H1 (cell line): ENCODE data around the gene ALDH1L2. TPM values are rescaled to one million over a fixed set of nuclear protein-coding genes. Genes with fewer than 3 reads are reported as not detected.

Experiments
- CTCF ChIA-PET: fragments of 300-600 bp; sonication (Branson Sonifier 250); formaldehyde crosslinking; loops from one replicate; lab custom pipeline; 2021; ENCODE audit not compliant: partially characterized antibody; lab: Charles Lee
- POLR2A ChIA-PET: fragments of 300-600 bp; sonication (Branson Sonifier 250); formaldehyde crosslinking; loops from one replicate; lab custom pipeline; 2021; ENCODE audit warnings: inconsistent platforms; ENCODE audit not compliant: partially characterized antibody; lab: Charles Lee
- DNase-seq, 2 experiments: peaks; one replicate each; pipeline versions ENCODE4 v3.0.0 to v3.0.0-alpha.2; 2010 to 2022; ENCODE audit warnings: low spot score in 2 of 2, low read depth in 1 of 2, mixed read lengths in 1 of 2
- FAIRE-seq: peaks from 2 replicates; lab custom pipeline; 2011; peaks lifted over from hg19 to GRCh38; lab: Jason Lieb, UNC
- H2AFZ ChIP-seq: 2 replicates; pipeline ENCODE4 v1.8.1; 2012; ENCODE audit warnings: low read length, inconsistent platforms
- H2AK5ac ChIP-seq: 2 replicates; pipeline ENCODE4 v1.6.1; 2013; ENCODE audit warnings: low read depth, low read length
- H2BK120ac ChIP-seq: replicated peaks from 2 replicates; pipeline ENCODE3; 2013; ENCODE audit warnings: low read depth, low read length, inconsistent platforms
- H2BK12ac ChIP-seq: 2 replicates; pipeline ENCODE4 v1.6.1; 2013; ENCODE audit warnings: low read depth, low read length
- H2BK15ac ChIP-seq: 2 replicates; pipeline ENCODE4 v1.6.1; 2013; ENCODE audit warnings: low read length
- H2BK20ac ChIP-seq: 2 replicates; pipeline ENCODE4 v1.6.1; 2013; ENCODE audit warnings: low read length
- H2BK5ac ChIP-seq: 2 replicates; pipeline ENCODE4 v1.6.1; 2013; ENCODE audit warnings: low read depth, low read length
- H3K14ac ChIP-seq: 2 replicates; pipeline ENCODE4 v1.6.1; 2013; ENCODE audit warnings: inconsistent platforms; ENCODE audit not compliant: insufficient read length
- H3K18ac ChIP-seq: 2 replicates; pipeline ENCODE4 v1.6.1; 2013; ENCODE audit warnings: low read length; ENCODE audit errors: extremely low read depth
- H3K23ac ChIP-seq: 2 replicates; pipeline ENCODE4 v1.6.1; 2013; ENCODE audit warnings: inconsistent platforms; ENCODE audit not compliant: insufficient read length
- H3K23me2 ChIP-seq: 2 replicates; pipeline ENCODE4 v1.6.1; 2013; ENCODE audit warnings: low read depth, low read length
- H3K27ac ChIP-seq: 2 replicates; pipeline ENCODE4 v1.6.1; 2011; ENCODE audit warnings: low read depth, low read length, inconsistent platforms
- H3K27me3 ChIP-seq, 4 experiments: replicated peaks in 1 of 4; 1 replicate in 1 of 4; 2 replicates in 3 of 4; pipeline versions ENCODE4 v1.6.1 to v1.8.1; 2011 to 2013; ENCODE audit warnings: low read length in 3 of 4, mild to moderate bottlenecking in 3 of 4, inconsistent platforms in 2 of 4, mixed read lengths in 2 of 4, moderate library complexity in 1 of 4; ENCODE audit not compliant: control insufficient read depth in 3 of 4, insufficient read depth in 3 of 4; ENCODE audit errors: extremely low read depth in 1 of 4
- H3K36me3 ChIP-seq, 4 experiments: 2 replicates each; pipeline versions ENCODE4 v1.6.1 to v1.8.1; 2011 to 2013; ENCODE audit warnings: mild to moderate bottlenecking in 4 of 4, low read length in 3 of 4, moderate library complexity in 2 of 4, control low read depth in 1 of 4, inconsistent platforms in 1 of 4; ENCODE audit not compliant: insufficient read depth in 4 of 4, control insufficient read depth in 2 of 4
- H3K4ac ChIP-seq: replicated peaks from 2 replicates; pipeline ENCODE3; 2013; ENCODE audit warnings: low read length, low read depth, mixed read lengths, inconsistent platforms; ENCODE audit not compliant: insufficient read length
- H3K4me1 ChIP-seq, 4 experiments: replicated peaks in 1 of 4; 1 replicate in 1 of 4; 2 replicates in 3 of 4; pipeline versions ENCODE4 v1.6.1 to v1.8.1; 2011 to 2013; ENCODE audit warnings: low read length in 3 of 4, inconsistent platforms in 2 of 4, mixed read lengths in 1 of 4; ENCODE audit not compliant: insufficient read depth in 4 of 4, control insufficient read depth in 3 of 4
- H3K4me2 ChIP-seq, 2 experiments: 2 replicates each; pipeline versions ENCODE4 v1.6.1 to v1.8.1; 2011 to 2013; ENCODE audit warnings: low read depth in 2 of 2, low read length in 2 of 2, control low read depth in 1 of 2, inconsistent platforms in 1 of 2, mild to moderate bottlenecking in 1 of 2; ENCODE audit not compliant: insufficient read depth in 1 of 2
- H3K4me3 ChIP-seq, 4 experiments: fragments of 200-600, 300-600 bp in 1 of 4; sonication (generic), shearing (Covaris generic), sonication (Bioruptor Twin) in 1 of 4; 2 replicates each; pipeline versions ENCODE4 v1.5.1 to v1.8.1; 2011 to 2016; ENCODE audit warnings: low read length in 4 of 4, low read depth in 3 of 4, control low read depth in 2 of 4, inconsistent platforms in 2 of 4, mild to moderate bottlenecking in 2 of 4, mixed read lengths in 1 of 4, moderate library complexity in 1 of 4; ENCODE audit not compliant: insufficient read depth in 2 of 4; ENCODE audit errors: extremely low read depth in 1 of 4
- H3K56ac ChIP-seq: replicated peaks from 2 replicates; pipeline ENCODE3; 2013; ENCODE audit warnings: low read depth, mild to moderate bottlenecking, mixed read lengths, low read length, inconsistent platforms; ENCODE audit not compliant: insufficient read length
- H3K79me1 ChIP-seq: 2 replicates; pipeline ENCODE4 v1.6.1; 2013; ENCODE audit warnings: low read depth, low read length, control low read depth
- H3K79me2 ChIP-seq, 2 experiments: 2 replicates each; pipeline versions ENCODE4 v1.6.1 to v1.8.1; 2012 to 2013; ENCODE audit warnings: low read length in 2 of 2, mild to moderate bottlenecking in 2 of 2, inconsistent platforms in 1 of 2; ENCODE audit not compliant: insufficient read depth in 2 of 2, control insufficient read depth in 1 of 2
- H3K9ac ChIP-seq, 4 experiments: replicated peaks in 1 of 4; 1 replicate in 1 of 4; 2 replicates in 3 of 4; pipeline versions ENCODE4 v1.6.1 to v1.8.1; 2011 to 2013; ENCODE audit warnings: low read depth in 3 of 4, low read length in 3 of 4, control low read depth in 2 of 4, mild to moderate bottlenecking in 2 of 4, moderate library complexity in 2 of 4, inconsistent platforms in 1 of 4; ENCODE audit errors: extremely low read depth in 1 of 4
- H3K9me3 ChIP-seq, 2 experiments: 2 replicates each; pipeline versions ENCODE4 v1.6.1 to v1.8.1; 2012 to 2013; ENCODE audit warnings: mild to moderate bottlenecking in 2 of 2, moderate library complexity in 2 of 2, control low read depth in 1 of 2, inconsistent platforms in 1 of 2, low read depth in 1 of 2, low read length in 1 of 2, mixed read lengths in 1 of 2; ENCODE audit not compliant: insufficient read depth in 2 of 2
- H4K20me1 ChIP-seq, 2 experiments: replicated peaks in 1 of 2; 2 replicates each; pipeline versions ENCODE3 to v1.8.1; 2011 to 2013; ENCODE audit warnings: inconsistent platforms in 2 of 2, low read length in 2 of 2, mild to moderate bottlenecking in 1 of 2; ENCODE audit not compliant: insufficient read depth in 2 of 2, control insufficient read depth in 1 of 2
- H4K5ac ChIP-seq: 2 replicates; pipeline ENCODE4 v1.6.1; 2013; ENCODE audit warnings: low read length, low read depth, mixed read lengths, inconsistent platforms; ENCODE audit not compliant: insufficient read length
- H4K8ac ChIP-seq: 2 replicates; pipeline ENCODE4 v1.8.0; 2013; ENCODE audit warnings: mild to moderate bottlenecking, moderate library complexity, low read length, inconsistent platforms; ENCODE audit not compliant: insufficient read depth; ENCODE audit errors: extremely low read depth
- H4K91ac ChIP-seq: replicated peaks from 2 replicates; pipeline ENCODE3; 2013; ENCODE audit warnings: low read length, mixed read lengths, inconsistent platforms; ENCODE audit not compliant: insufficient read length
- BRCA1 ChIP-seq: IDR thresholded peaks from 2 replicates; pipeline ENCODE4 v1.6.1; 2012; ENCODE audit warnings: low read depth, low read length, improper control_type of control experiment
- CBX8 ChIP-seq: fragments of 300-800, 300-1000 bp; sonication (generic); IDR thresholded peaks from 2 replicates; pipeline ENCODE4 v1.7.1; 2016; ENCODE audit warnings: low read depth, low read length, borderline replicate concordance
- CEBPB ChIP-seq: IDR thresholded peaks from 2 replicates; pipeline ENCODE4 v1.6.1; 2012; ENCODE audit warnings: low read depth, low read length
- CHD1 ChIP-seq: IDR thresholded peaks from 2 replicates; pipeline ENCODE4 v1.6.1; 2012; ENCODE audit warnings: low read depth, low read length, improper control_type of control experiment
- JUN ChIP-seq: IDR thresholded peaks from 2 replicates; pipeline ENCODE4 v1.6.1; 2011; ENCODE audit warnings: low read depth, mild to moderate bottlenecking, improper control_type of control experiment, low read length
- PHF8 ChIP-seq: fragments of 200-600 bp; sonication (generic); conservative IDR thresholded peaks from 2 replicates; pipeline ENCODE4 v1.7.1; 2012; ENCODE audit warnings: low read depth, mild to moderate bottlenecking, inconsistent platforms, low read length, moderate library complexity
- POU5F1 ChIP-seq: IDR thresholded peaks from 2 replicates; pipeline ENCODE4 v1.6.1; 2011; ENCODE audit warnings: low read depth, mild to moderate bottlenecking, low read length, moderate library complexity
- RBBP5 ChIP-seq: IDR thresholded peaks from 2 replicates; pipeline ENCODE4 v1.7.1; 2012; ENCODE audit warnings: low read depth, mild to moderate bottlenecking, inconsistent platforms, low read length, moderate library complexity, borderline replicate concordance
- RNF2 ChIP-seq: fragments of 200-900, 300-1000 bp; sonication (generic); IDR thresholded peaks from 2 replicates; pipeline ENCODE4 v1.7.1; 2016; ENCODE audit warnings: borderline replicate concordance, low read depth, mild to moderate bottlenecking, antibody characterized with exemption, low read length; ENCODE audit not compliant: poor library complexity, severe bottlenecking; ENCODE audit errors: missing control alignments
- RXRA ChIP-seq: IDR thresholded peaks from 2 replicates; pipeline ENCODE4 v1.6.1; 2011; ENCODE audit warnings: low read depth, mild to moderate bottlenecking, low read length, moderate library complexity; ENCODE audit not compliant: insufficient read depth
- SP1 ChIP-seq: IDR thresholded peaks from 2 replicates; pipeline ENCODE4 v1.6.1; 2011; ENCODE audit warnings: low read depth, low read length
- SUZ12 ChIP-seq: fragments of 200-600 bp; sonication (generic); IDR thresholded peaks from 2 replicates; pipeline ENCODE4 v1.6.1; 2012; ENCODE audit warnings: mild to moderate bottlenecking, inconsistent platforms, low read length, moderate library complexity, mixed read lengths
- TAF1 ChIP-seq: IDR thresholded peaks from 2 replicates; pipeline ENCODE4 v1.6.1; 2011; ENCODE audit warnings: mild to moderate bottlenecking, low read depth, low read length
- TBP ChIP-seq: IDR thresholded peaks from 2 replicates; pipeline ENCODE4 v1.6.1; 2011; ENCODE audit warnings: low read depth, low read length, improper control_type of control experiment
- YY1 ChIP-seq: IDR thresholded peaks from 2 replicates; pipeline ENCODE4 v1.6.1; 2011; ENCODE audit warnings: low read depth, mild to moderate bottlenecking, low read length
- WGBS, 2 experiments: shearing (Covaris generic) in 1 of 2; methylation state at CpG; one replicate each; pipeline versions ENCODE4 v1.1.6 to v1.1.7; 2013 to 2015; ENCODE audit warnings: low lambda C conversion rate in 2 of 2, mixed read lengths in 2 of 2, inconsistent platforms in 1 of 2, low coverage in 1 of 2, missing lambda C conversion rate in 1 of 2; ENCODE audit not compliant: insufficient replicate concordance in 2 of 2, insufficient coverage in 1 of 2, insufficient read length in 1 of 2; ENCODE audit errors: extremely low coverage in 1 of 2, missing lambda C conversion rate in 1 of 2; 5-methylcytosine and 5-hydroxymethylcytosine counted together
- polyA plus RNA-seq, 7 experiments: library from polyadenylated mRNA; depleted of rRNA in 3 of 7; stranded (reverse) in 5 of 7; unstranded in 2 of 7; fragments of >200 nt in 5 of 7; fragments of 200-250 nt in 2 of 7; gene quantifications; 1 replicate in 5 of 7; 2 replicates in 1 of 7; 4 replicates in 1 of 7; pipeline versions ENCODE4 v1.2.1 to v1.2.3, GENCODE V29; 2011 to 2013; ENCODE audit warnings: missing spikeins in 2 of 7, mixed read lengths in 2 of 7
- total RNA-seq: library from RNA; stranded (reverse); fragmentation: NEBNext Ultra II Directional; extraction: Animal tissue kit (Norgen Biotek cat#: 25700); gene quantifications from 2 replicates; pipeline ENCODE4 v1.2.1, GENCODE V29; 2021

The ALDH1L2 gene
- total and polyA plus RNA-seq, 2 of the 8 experiments (the other 6 are each of a cell fraction or from before 2014, with no cell fraction given) = 3.7 to 7.2 TPM

DNA sequence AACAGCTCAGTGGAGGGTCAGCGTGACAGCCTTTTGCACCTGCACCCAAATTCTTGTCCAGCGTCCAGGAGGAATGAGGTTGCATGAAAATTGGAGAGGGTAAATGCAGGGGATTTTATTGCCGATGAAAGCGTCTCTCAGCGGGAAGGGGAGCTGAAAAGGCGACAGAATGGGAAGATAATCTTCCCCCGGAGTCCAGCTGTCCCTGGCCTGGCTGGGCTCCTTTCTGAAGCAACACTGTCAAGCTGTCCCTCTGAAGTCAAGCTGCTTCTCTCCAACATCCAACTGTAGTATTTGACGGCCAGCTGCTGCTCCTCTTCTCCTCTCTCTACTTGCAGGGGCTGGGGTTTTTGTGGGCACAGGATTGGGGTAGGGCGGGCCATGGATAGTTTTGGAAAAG, 65.5 kb downstream of the ALDH1L2 start:
- Histone ChIP-seq H4K5ac (no peak overlapping the region), H3K36me3 (peaks cover 0 to 2% (median under 1%) of the 10 kb centered on the region in 4 experiments; a peak in 4 of 8 replicates), H3K4ac (no peak overlapping the region), H2BK12ac (no peak overlapping the region), H3K56ac (no peak overlapping the region), H3K14ac (no peak overlapping the region), H3K23me2 (no peaks in the 10 kb centered on the region), H2AFZ (no peak overlapping the region), H3K9me3 (no peaks in the 10 kb centered on the region), H3K27me3 (no peaks in the 10 kb centered on the region), H3K23ac (no peak overlapping the region), H4K8ac (no peak overlapping the region), H4K91ac (no peak overlapping the region), H3K4me1 (no peaks in the 10 kb centered on the region), H3K4me3 (no peak overlapping the region), H2BK20ac (no peak overlapping the region), H4K20me1 (peaks cover 0 to 6% of the 10 kb centered on the region in 2 experiments), H3K4me2 (no peak overlapping the region), H3K79me2 (no peaks in the 10 kb centered on the region), H3K27ac (no peak overlapping the region), H3K9ac (no peak overlapping the region), H2BK5ac (no peak overlapping the region), H2BK120ac (no peak overlapping the region), H2AK5ac (no peak overlapping the region), H3K18ac (no peak overlapping the region), H2BK15ac (no peak overlapping the region), H3K79me1 (peaks cover 2% of the 10 kb centered on the region; the same call in 1 of the 2 replicates)
- FAIRE-seq (no peak), DNase-seq (no peak)
- ChIA-PET POLR2A (no interaction called here), CTCF (interaction anchor here (0.6 to 1.0 kb wide), 3 partner anchors 228 to 696 kb away, joined by 3 to 4 read pairs (median 3); no protein-coding TSS in a partner anchor)
- WGBS, 2 experiments = 87% methylated on average over 9 of the region's 9 CpGs; no CpG with 5 or more reads in 1 of the 2 experiments
- TF ChIP-seq TBP (no peak), SUZ12 (no peak), PHF8 (no peak), BRCA1 (no peak), SP1 (no peak), RXRA (no peak), CBX8 (no peak), CHD1 (no peak), RBBP5 (no peak), POU5F1 (no peak), YY1 (no peak), RNF2 (no peak), TAF1 (no peak), JUN (no peak), CEBPB (no peak)
